GM12878 (cell line): ENCODE measurements around the gene CAPNS2. TPM values are rescaled to one million over a fixed set of nuclear protein-coding genes. Genes with fewer than 3 reads are reported as not detected.

Source experiments
- ATAC-seq: fragments of 200-7000 bp; cut with Tn5 transposase; 3 replicates; pipeline ENCODE4 v1.9.1; 2020; ENCODE audit warnings: mild to moderate bottlenecking, moderate library complexity
- BruUV-seq: library from RNA; stranded (reverse); fragments of 400-500 nt; replicated peaks from 2 replicates; lab custom pipeline; 2021; lab: Mats Ljungman, UMichigan
- CTCF ChIA-PET: fragments of 300-600 bp; sonication (Branson Sonifier 250); formaldehyde crosslinking; extraction: SDS; loops from one replicate; lab custom pipeline; 2021; ENCODE audit warnings: inconsistent platforms; lab: Yijun Ruan, JAX
- POLR2A ChIA-PET: fragments of 350-600 bp; formaldehyde crosslinking; extraction: SDS; loops from one replicate; lab custom pipeline; 2021; ENCODE audit warnings: inconsistent platforms; lab: Charles Lee
- RAD21 ChIA-PET: fragments of 300-600 bp; sonication (Branson Sonifier 250); formaldehyde crosslinking; loops from one replicate; lab custom pipeline; 2023; ENCODE audit warnings: antibody characterized with exemption; ENCODE audit not compliant: unreplicated experiment; lab: Charles Lee
- SMC1A ChIA-PET: fragments of 300-600 bp; sonication (Branson Sonifier 250); formaldehyde crosslinking; loops from one replicate; lab custom pipeline; 2023; ENCODE audit not compliant: unreplicated experiment, uncharacterized antibody; lab: Charles Lee
- DNase-seq: peaks from one replicate; pipeline ENCODE4 v3.0.0-alpha.2; 2011; ENCODE audit warnings: low read depth, low spot score
- FAIRE-seq: peaks from 3 replicates; lab custom pipeline; 2011; peaks lifted over from hg19 to GRCh38; lab: Jason Lieb, UNC
- H2AFZ ChIP-seq: 2 replicates; pipeline ENCODE4 v1.6.0; 2011; ENCODE audit warnings: low read depth, low read length, control low read depth; ENCODE audit not compliant: control insufficient read depth
- H3K27ac ChIP-seq: 2 replicates; pipeline ENCODE4 v1.5.1; 2011; ENCODE audit warnings: control low read depth; ENCODE audit not compliant: control insufficient read depth, insufficient read depth
- H3K27me3 ChIP-seq, 2 experiments: replicated peaks in 1 of 2; 2 replicates each; pipeline versions ENCODE4 v1.6.0 to v1.6.1; 2011; ENCODE audit warnings: low read length in 1 of 2; ENCODE audit not compliant: control insufficient read depth in 2 of 2, insufficient read depth in 2 of 2
- H3K36me3 ChIP-seq, 2 experiments: 2 replicates each; pipeline ENCODE4 v1.5.1; 2011; ENCODE audit warnings: low read length in 1 of 2; ENCODE audit not compliant: control insufficient read depth in 2 of 2, insufficient read depth in 2 of 2
- H3K4me1 ChIP-seq: 2 replicates; pipeline ENCODE4 v1.6.1; 2011; ENCODE audit warnings: mild to moderate bottlenecking, low read length, moderate library complexity, mixed read lengths; ENCODE audit not compliant: control insufficient read depth, insufficient read depth
- H3K4me2 ChIP-seq: 2 replicates; pipeline ENCODE4 v1.6.0; 2011; ENCODE audit warnings: control low read depth; ENCODE audit not compliant: control insufficient read depth, insufficient read depth
- H3K4me3 ChIP-seq: fragments of 200-600 bp; sonication (generic); 2 replicates; pipeline ENCODE4 v1.5.1; 2016
- H3K79me2 ChIP-seq: 2 replicates; pipeline ENCODE4 v1.6.0; 2011; ENCODE audit warnings: low read length; ENCODE audit not compliant: control insufficient read depth, insufficient read depth
- H3K9ac ChIP-seq: 2 replicates; pipeline ENCODE4 v1.8.0; 2011; ENCODE audit warnings: low read length, control low read depth, mixed read lengths; ENCODE audit not compliant: control insufficient read depth, insufficient read depth
- H3K9me3 ChIP-seq: replicated peaks from 3 replicates; pipeline ENCODE4 v1.5.1; 2011; ENCODE audit warnings: mild to moderate bottlenecking, low read length; ENCODE audit not compliant: control insufficient read depth, insufficient read depth
- H4K20me1 ChIP-seq: 2 replicates; pipeline ENCODE4 v1.6.0; 2011; ENCODE audit not compliant: control insufficient read depth, insufficient read depth
- ATF7 ChIP-seq: fragments of 450-650 bp; IDR thresholded peaks from 2 replicates; pipeline ENCODE4 v1.6.1; 2016; ENCODE audit warnings: low read depth, mild to moderate bottlenecking
- BACH1 ChIP-seq: fragments of 450-650 bp; IDR thresholded peaks from 2 replicates; pipeline ENCODE4 v1.6.1; 2017; ENCODE audit warnings: mild to moderate bottlenecking, borderline replicate concordance
- CHD2 ChIP-seq: IDR thresholded peaks from 2 replicates; pipeline ENCODE4 v1.6.1; 2011; ENCODE audit warnings: low read depth, low read length, improper control_type of control experiment, borderline replicate concordance
- EED ChIP-seq: sonication (generic); IDR thresholded peaks from 2 replicates; pipeline ENCODE4 v1.6.1; 2016; ENCODE audit warnings: antibody characterized with exemption, low read depth
- FOXK2 ChIP-seq: fragments of 450-650 bp; IDR thresholded peaks from 2 replicates; pipeline ENCODE4 v1.6.1; 2017; ENCODE audit warnings: mild to moderate bottlenecking, moderate library complexity
- KLF5 ChIP-seq: fragments of 450-650 bp; IDR thresholded peaks from 2 replicates; pipeline ENCODE4 v1.6.1; 2014; ENCODE audit warnings: mild to moderate bottlenecking; ENCODE audit not compliant: partially characterized antibody
- NBN ChIP-seq: fragments of 450-650 bp; IDR thresholded peaks from 2 replicates; pipeline ENCODE4 v1.6.1; 2016
- NR2C1 ChIP-seq: fragments of 450-650 bp; IDR thresholded peaks from 2 replicates; pipeline ENCODE4 v1.6.1; 2017; ENCODE audit warnings: antibody characterized with exemption, mild to moderate bottlenecking, moderate library complexity
- PBX3 ChIP-seq: IDR thresholded peaks from 2 replicates; pipeline ENCODE4 v1.6.1; 2011; ENCODE audit warnings: mild to moderate bottlenecking, low read depth, low read length, moderate library complexity; ENCODE audit not compliant: insufficient replicate concordance
- RAD21 ChIP-seq: IDR thresholded peaks from 2 replicates; pipeline ENCODE4 v1.6.1; 2011; ENCODE audit warnings: mild to moderate bottlenecking, low read depth, low read length, moderate library complexity; ENCODE audit not compliant: insufficient read depth
- RCOR1 ChIP-seq: conservative IDR thresholded peaks from 2 replicates; pipeline ENCODE4 v1.6.1; 2012; ENCODE audit warnings: low read depth, low read length, improper control_type of control experiment
- RELB ChIP-seq: fragments of 450-650 bp; IDR thresholded peaks from 2 replicates; pipeline ENCODE4 v1.6.1; 2017; ENCODE audit warnings: low read depth, mild to moderate bottlenecking, moderate library complexity
- SUPT20H ChIP-seq: IDR thresholded peaks from 2 replicates; pipeline ENCODE4 v1.6.1; 2011; ENCODE audit warnings: low read depth, mild to moderate bottlenecking, low read length, moderate library complexity, borderline replicate concordance; ENCODE audit not compliant: control insufficient read depth
- SUZ12 ChIP-seq: fragments of 200-600 bp; sonication (generic); IDR thresholded peaks from one replicate; pipeline ENCODE4 v1.6.1; 2018; ENCODE audit warnings: antibody characterized with exemption, mild to moderate bottlenecking; ENCODE audit not compliant: unreplicated experiment
- TAF1 ChIP-seq: IDR thresholded peaks from 2 replicates; pipeline ENCODE4 v1.6.1; 2011; ENCODE audit warnings: mild to moderate bottlenecking, low read depth, low read length, borderline replicate concordance
- TCF7 ChIP-seq: IDR thresholded peaks from 2 replicates; pipeline ENCODE4 v1.6.1; 2014; ENCODE audit warnings: antibody characterized with exemption, borderline replicate concordance
- YY1 ChIP-seq: IDR thresholded peaks from 2 replicates; pipeline ENCODE4 v1.6.1; 2011; ENCODE audit warnings: low read depth, mild to moderate bottlenecking, low read length
- ZNF622 ChIP-seq: fragments of 450-650 bp; IDR thresholded peaks from 2 replicates; pipeline ENCODE4 v1.6.1; 2017; ENCODE audit warnings: mild to moderate bottlenecking, inconsistent platforms
- ZNF687 ChIP-seq: fragments of 450-650 bp; IDR thresholded peaks from 2 replicates; pipeline ENCODE4 v1.6.1; 2017; ENCODE audit warnings: mild to moderate bottlenecking, moderate library complexity
- WGBS: methylation state at CpG from one replicate; pipeline ENCODE4 v1.1.6; 2016; ENCODE audit warnings: low lambda C conversion rate; ENCODE audit not compliant: insufficient replicate concordance, insufficient coverage; ENCODE audit errors: missing lambda C conversion rate; 5-methylcytosine and 5-hydroxymethylcytosine counted together
- in situ Hi-C: fragments of 300-500 bp; cut with MboI; formaldehyde crosslinking; loops from 9 replicates; pipeline ENCODE4 v1.14.3; 2018; ENCODE audit warnings: mixed read lengths
- intact Hi-C: fragments of 100-400 bp; cut with micrococcal nuclease; formaldehyde crosslinking; loops from one replicate; pipeline ENCODE4 v1.14.2; 2022; ENCODE audit not compliant: unreplicated experiment
- polyA plus RNA-seq, 11 experiments: library from polyadenylated mRNA; depleted of rRNA in 4 of 11; unstranded in 6 of 11; stranded (reverse) in 5 of 11; fragments of >200 nt; fragmentation: Nextera tagmentation in 4 of 11; fragmentation: Illumina TruSeq in 1 of 11; extraction: Ambion mirVana in 4 of 11; extraction: Trizol in 1 of 11; gene quantifications; 1 replicate in 1 of 11; 2 replicates in 10 of 11; pipeline versions ENCODE4 v1.2.1 to v1.2.3, GENCODE V29; 2011 to 2016; ENCODE audit warnings: inconsistent platforms in 2 of 11, missing spikeins in 2 of 11, low read depth in 1 of 11
- total RNA-seq, 4 experiments: library from RNA; depleted of rRNA in 3 of 4; stranded (reverse); fragments of >200 nt in 3 of 4; fragmentation: Illumina TruSeq in 1 of 4; extraction: Trizol in 1 of 4; gene quantifications; 2 replicates each; pipeline versions ENCODE4 v1.2.1 to v1.2.3, GENCODE V29; 2013 to 2021

The CAPNS2 gene
- total and polyA plus RNA-seq, 10 of the 15 experiments (the other 5 are each of a cell fraction or from before 2014, with no cell fraction given) = not detected

- no peak overlapping the region for H3K4me3 ChIP-seq
- ATAC-seq = no peak
- H3K36me3 ChIP-seq = no peaks in the 10 kb centered on the region
- H2AFZ ChIP-seq = no peak overlapping the region
- in situ Hi-C loops = no loop called here
- no TSS peak for BruUV-seq
- intact Hi-C loops = no loop called here
- no peaks in the 10 kb centered on the region for H3K27me3 ChIP-seq
- no peaks in the 10 kb centered on the region for H4K20me1 ChIP-seq
- H3K9ac ChIP-seq = no peak overlapping the region
- no peak for DNase-seq
- no peaks in the 10 kb centered on the region for H3K4me1 ChIP-seq
- no peaks in the 10 kb centered on the region for H3K79me2 ChIP-seq
- ChIA-PET RAD21 (no interaction called here), POLR2A (no interaction called here), SMC1A (no interaction called here), CTCF (no interaction called here)
- H3K27ac ChIP-seq = no peak overlapping the region
- no peak overlapping the region for H3K4me2 ChIP-seq
- WGBS = 0% methylated on average over 1 of the region's 1 CpG
- TF ChIP-seq NR2C1 = no peak
- no peak for TF ChIP-seq RCOR1
- TF ChIP-seq ZNF622 = no peak
- TF ChIP-seq FOXK2 = no peak
- no peak for TF ChIP-seq PBX3
- TF ChIP-seq YY1 = no peak
- TF ChIP-seq ZNF687 = no peak
- no peak for TF ChIP-seq NBN
- no peak for TF ChIP-seq TAF1
- no peak for TF ChIP-seq KLF5
- TF ChIP-seq ATF7 = no peak
- TF ChIP-seq TCF7 = no peak
- no peak for TF ChIP-seq SUPT20H
- no peak for TF ChIP-seq RAD21
- TF ChIP-seq SUZ12 = no peak
- no peak for TF ChIP-seq RELB
- no peak for TF ChIP-seq EED
- TF ChIP-seq BACH1 = no peak
- TF ChIP-seq CHD2 = no peak
- no peaks in the 10 kb centered on the region for H3K9me3 ChIP-seq
- FAIRE-seq = no peak
Observed at GRCh38 chr16:55562936-55563335, 3.5 kb upstream of the CAPNS2 start.
